ACC112 (cell line): Measurements from ENCODE around the gene LANCL2.
"Not testable (repeated sequence)": the region's sequence is repeated elsewhere in the genome, so short reads cannot be mapped to it uniquely, and the experiment has no call there.

Experiments
- H2AFZ ChIP-seq: fragments of 200-600 bp; sonication (generic); one replicate; pipeline ENCODE4 v1.6.0; 2017; ENCODE audit warnings: antibody characterized with exemption, low read length; ENCODE audit not compliant: unreplicated experiment
- H3K27ac ChIP-seq: fragments of 200-600 bp; sonication (generic); 2 replicates; pipeline ENCODE4 v1.5.1; 2014; ENCODE audit warnings: low read depth, mild to moderate bottlenecking, antibody characterized with exemption, low read length, moderate library complexity
- H3K27me3 ChIP-seq: fragments of 200-600 bp; sonication (generic); 2 replicates; pipeline ENCODE4 v1.6.1; 2014; ENCODE audit warnings: mild to moderate bottlenecking, antibody characterized with exemption, low read length, moderate library complexity, mixed read lengths; ENCODE audit not compliant: insufficient read depth
- H3K36me3 ChIP-seq: fragments of 200-600 bp; sonication (generic); 2 replicates; pipeline ENCODE4 v1.6.1; 2016; ENCODE audit warnings: mild to moderate bottlenecking, antibody characterized with exemption, low read length, moderate library complexity, mixed read lengths; ENCODE audit not compliant: insufficient read depth
- H3K4me1 ChIP-seq: fragments of 200-600 bp; sonication (generic); one replicate; pipeline ENCODE4 v1.6.1; 2016; ENCODE audit warnings: low read length, mixed read lengths; ENCODE audit not compliant: insufficient read depth, unreplicated experiment, control insufficient read depth
- H3K4me3 ChIP-seq: fragments of 200-600 bp; sonication (generic); 2 replicates; pipeline ENCODE4 v1.5.1; 2014; ENCODE audit warnings: mild to moderate bottlenecking, low read depth, low read length
- H3K79me2 ChIP-seq: fragments of 200-600 bp; sonication (generic); one replicate; pipeline ENCODE4 v1.6.0; 2016; ENCODE audit warnings: low read length; ENCODE audit not compliant: control insufficient read depth, unreplicated experiment, insufficient read depth

The LANCL2 gene

DNA sequence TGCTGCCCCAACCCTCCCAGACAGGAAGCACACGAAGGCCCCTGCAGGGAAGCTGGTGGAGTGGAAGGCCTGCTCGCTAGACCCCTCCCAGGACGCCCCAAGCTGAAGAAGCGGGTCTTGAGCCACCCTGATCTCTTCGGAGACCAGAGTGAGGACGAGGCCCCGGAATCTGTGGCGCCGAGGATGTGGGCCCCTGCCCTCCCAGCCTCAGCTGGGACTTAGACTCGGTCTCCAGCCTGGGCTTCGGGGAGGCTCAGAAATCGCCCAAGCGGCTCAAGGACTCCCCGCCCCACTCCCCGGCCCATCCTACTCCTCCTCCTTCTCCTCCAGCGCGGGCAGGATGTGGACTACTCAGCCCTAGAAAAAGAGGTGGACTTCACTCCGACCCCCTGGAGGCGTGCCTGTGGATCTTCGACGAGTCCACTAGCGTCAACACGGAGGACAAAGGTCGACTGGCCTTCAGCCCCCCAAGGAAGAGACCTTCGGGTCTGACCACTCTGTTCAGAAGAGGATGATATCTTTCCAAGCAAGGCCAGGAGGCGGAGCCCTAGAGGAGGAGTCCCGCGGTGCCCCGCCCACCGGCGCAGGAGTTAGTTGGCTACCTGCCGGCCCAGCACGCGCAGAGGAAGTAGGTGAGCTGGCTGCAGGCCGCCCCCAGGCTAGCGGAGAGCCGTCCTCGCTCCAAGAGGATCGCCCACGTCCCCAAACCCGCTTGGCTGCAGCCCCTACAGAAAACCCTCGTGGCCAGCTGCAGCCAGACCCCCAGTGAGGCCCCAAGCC, 21.9 kb upstream of the LANCL2 start:
- H3K4me3 ChIP-seq = no peak overlapping the region
- H3K36me3 ChIP-seq = no peaks in the 10 kb centered on the region
- H2AFZ ChIP-seq = no peak overlapping the region
- H3K4me1 ChIP-seq = no peaks in the 10 kb centered on the region
- H3K27me3 ChIP-seq = no peaks in the 10 kb centered on the region
- no peaks in the 10 kb centered on the region for H3K79me2 ChIP-seq
- no peak overlapping the region for H3K27ac ChIP-seq

DNA sequence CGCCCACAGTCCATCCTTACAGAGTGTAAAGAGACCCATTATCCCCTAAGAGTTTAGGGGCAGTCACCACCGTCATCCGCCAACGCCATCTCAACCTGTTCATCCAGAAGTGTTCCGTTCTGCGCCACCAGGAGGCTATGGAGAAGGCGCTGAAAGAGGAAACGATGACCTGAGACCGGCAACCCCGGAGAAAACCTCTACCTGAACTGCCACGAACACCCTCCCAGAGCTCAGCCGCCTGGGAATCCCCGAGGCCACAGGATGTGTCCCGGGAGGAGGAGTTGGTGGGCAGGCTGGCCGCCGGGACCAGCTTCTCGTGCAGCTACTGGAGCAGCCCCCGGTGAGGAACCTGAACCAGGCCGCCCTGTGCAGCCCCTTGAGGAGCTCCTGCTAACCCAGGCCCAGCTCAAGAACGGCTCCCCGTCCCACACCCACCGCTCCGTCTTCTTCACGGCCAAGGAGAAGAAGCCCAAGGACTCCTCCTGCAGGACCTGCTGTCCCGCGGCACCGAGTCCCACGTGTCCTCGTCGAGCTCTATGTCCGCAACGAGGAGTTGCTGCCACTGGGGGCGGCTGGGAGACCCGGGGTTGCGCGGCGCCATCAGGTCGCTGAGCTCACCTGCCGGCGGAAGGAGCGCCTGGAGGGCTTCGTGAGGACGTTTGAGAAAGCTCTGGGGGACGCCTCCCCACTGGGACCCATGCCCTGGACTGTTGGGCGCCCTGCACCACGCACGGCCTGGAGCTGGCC, 21.1 kb upstream of the LANCL2 start:
- H3K4me3 ChIP-seq = no peak overlapping the region
- peaks cover 8% of the 10 kb centered on the region for H3K4me1 ChIP-seq
- no peaks in the 10 kb centered on the region for H3K79me2 ChIP-seq
- H3K27ac ChIP-seq = no peak overlapping the region
- no peaks in the 10 kb centered on the region for H3K27me3 ChIP-seq
- H2AFZ ChIP-seq = no peak overlapping the region
- no peaks in the 10 kb centered on the region for H3K36me3 ChIP-seq

DNA sequence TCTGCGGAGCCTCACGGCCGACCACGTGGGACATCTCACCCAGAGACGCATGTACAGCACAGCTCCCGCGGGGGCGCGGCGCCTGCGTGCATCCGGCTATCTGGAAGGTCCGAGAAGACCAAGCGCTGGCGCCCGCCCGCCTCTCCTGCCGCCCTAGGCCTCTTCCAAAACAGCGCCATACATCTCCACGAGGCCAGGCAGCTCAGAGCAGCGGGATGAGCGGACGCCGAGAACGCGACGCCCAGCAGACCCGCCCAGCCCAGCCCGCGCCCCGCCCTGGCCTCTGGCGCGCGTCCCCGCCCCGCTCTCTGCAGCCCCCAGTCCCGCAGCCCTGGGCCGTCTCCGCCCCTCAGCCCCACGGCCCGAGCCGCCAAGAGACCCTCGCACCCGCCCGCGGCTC, 20.3 kb upstream of the LANCL2 start:
- H3K36me3 ChIP-seq = no peaks in the 10 kb centered on the region
- no peak overlapping the region for H3K27ac ChIP-seq
- no peak overlapping the region for H2AFZ ChIP-seq
- H3K4me1 ChIP-seq = peaks cover 9% of the 10 kb centered on the region
- no peaks in the 10 kb centered on the region for H3K79me2 ChIP-seq
- no peak overlapping the region for H3K4me3 ChIP-seq
- H3K27me3 ChIP-seq = no peaks in the 10 kb centered on the region

DNA sequence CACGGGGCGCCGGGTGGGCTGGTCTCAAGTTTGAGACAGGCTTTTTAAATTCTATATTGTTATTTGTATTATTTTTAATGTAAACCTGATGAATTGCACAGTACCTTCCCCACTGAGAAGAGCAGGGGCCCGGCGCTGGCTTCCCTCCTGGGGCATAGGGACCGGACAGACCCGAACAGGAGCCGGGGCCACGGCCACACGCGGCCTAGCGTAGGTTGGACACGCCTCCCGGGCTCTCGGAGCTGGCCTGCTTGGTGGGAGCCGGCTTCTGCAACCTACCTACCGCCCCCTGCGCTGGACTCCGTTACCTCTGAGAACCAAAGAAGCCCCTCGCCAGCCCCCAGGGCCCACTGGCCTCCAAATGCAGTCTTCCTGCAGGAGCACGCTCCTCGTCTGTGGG, 19.8 kb upstream of the LANCL2 start:
- no peaks in the 10 kb centered on the region for H3K36me3 ChIP-seq
- peaks cover 9% of the 10 kb centered on the region for H3K4me1 ChIP-seq
- no peaks in the 10 kb centered on the region for H3K27me3 ChIP-seq
- H2AFZ ChIP-seq = no peak overlapping the region
- no peak overlapping the region for H3K4me3 ChIP-seq
- no peak overlapping the region for H3K27ac ChIP-seq
- H3K79me2 ChIP-seq = no peaks in the 10 kb centered on the region

- Histone ChIP-seq H2AFZ (peak overlapping the region; percentile 36), H3K79me2 (no peaks in the 10 kb centered on the region), H3K27me3 (no peaks in the 10 kb centered on the region), H3K27ac (peak overlapping the region; percentile 23; the same call in 1 of the 2 replicates), H3K4me3 (no peak overlapping the region; the same call in 1 of the 2 replicates), H3K4me1 (peaks cover 9% of the 10 kb centered on the region), H3K36me3 (no peaks in the 10 kb centered on the region)
These were observed 16.6 kb upstream of the LANCL2 start for GRCh38 chr7:55348502-55348901.

DNA sequence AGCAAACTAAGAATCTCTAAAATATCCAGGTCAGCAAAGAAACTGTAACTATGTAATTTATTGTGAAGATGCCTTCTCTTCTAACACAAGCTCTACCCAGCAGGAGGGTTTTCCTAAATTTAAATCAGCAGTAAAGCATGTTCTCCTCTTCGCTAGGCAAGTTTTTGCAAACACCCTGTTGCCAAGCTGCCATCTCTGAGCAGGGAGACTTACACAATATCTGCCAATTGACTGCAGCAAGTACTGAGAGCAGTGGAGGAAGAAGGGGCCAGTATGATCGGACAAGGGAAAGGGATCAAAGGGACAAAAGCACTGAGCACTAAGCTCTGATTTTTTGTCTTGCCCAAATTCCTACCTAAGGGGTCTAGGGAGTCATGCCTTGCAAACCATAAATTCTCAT, 16.0 kb upstream of the LANCL2 start:
- H3K36me3 ChIP-seq = no peaks in the 10 kb centered on the region

DNA sequence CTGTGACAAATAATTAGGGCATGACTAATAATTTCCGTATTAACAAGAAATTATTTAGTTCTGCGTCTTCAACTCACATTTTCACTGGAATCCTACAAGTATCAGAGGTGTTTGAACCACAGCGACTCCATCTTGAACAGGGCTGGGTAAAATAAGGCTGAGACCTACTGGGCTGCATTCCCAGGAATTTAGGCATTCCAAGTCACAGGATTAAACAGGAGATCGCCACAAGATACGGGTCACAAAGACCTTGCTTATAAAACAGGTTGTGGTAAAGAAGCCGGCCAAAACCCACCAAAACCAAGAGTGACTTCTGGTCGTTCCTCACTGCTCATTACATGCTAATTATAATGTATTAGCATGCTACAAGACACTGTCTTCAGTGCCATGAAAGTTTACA, 14.9 kb upstream of the LANCL2 start:
- Histone ChIP-seq H2AFZ (no peak overlapping the region), H3K79me2 (no peaks in the 10 kb centered on the region), H3K27ac (no peak overlapping the region), H3K36me3 (no peaks in the 10 kb centered on the region), H3K4me1 (peaks cover 9% of the 10 kb centered on the region), H3K27me3 (no peaks in the 10 kb centered on the region), H3K4me3 (no peak overlapping the region)

More for the DNA sequence above, 16.0 kb upstream of the LANCL2 start:
- Histone ChIP-seq H3K4me3 (no peak overlapping the region), H3K79me2 (no peaks in the 10 kb centered on the region), H3K27ac (no peak overlapping the region), H2AFZ (no peak overlapping the region), H3K27me3 (no peaks in the 10 kb centered on the region), H3K4me1 (peaks cover 9% of the 10 kb centered on the region)

- no peaks in the 10 kb centered on the region for H3K79me2 ChIP-seq
- no peaks in the 10 kb centered on the region for H3K27me3 ChIP-seq
- peaks cover 9% of the 10 kb centered on the region for H3K4me1 ChIP-seq
- no peak overlapping the region for H2AFZ ChIP-seq
- H3K36me3 ChIP-seq = no peaks in the 10 kb centered on the region
- no peak overlapping the region for H3K27ac ChIP-seq
- no peak overlapping the region for H3K4me3 ChIP-seq
These were observed 13.9 kb upstream of the LANCL2 start for GRCh38 chr7:55351263-55351662.

DNA sequence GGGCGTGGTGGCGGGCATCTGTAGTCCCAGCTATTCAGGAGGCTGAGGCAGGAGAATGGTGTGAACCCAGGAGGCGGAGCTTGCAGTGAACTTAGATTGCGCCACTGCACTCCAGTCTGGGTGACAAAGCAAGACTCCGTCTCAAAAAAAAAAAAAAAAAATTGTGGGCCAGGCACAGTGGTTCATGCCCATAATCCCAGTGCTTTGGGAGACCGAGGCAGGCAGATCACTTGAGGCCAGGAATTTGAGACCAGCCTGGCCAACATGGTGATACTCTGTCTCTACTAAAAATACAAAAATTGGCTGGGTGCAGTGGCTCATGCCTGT, 12.2 kb upstream of the LANCL2 start:
- not testable (repeated sequence) for H3K36me3 ChIP-seq, H3K4me3 ChIP-seq, H3K79me2 ChIP-seq, H3K27me3 ChIP-seq, H3K4me1 ChIP-seq, H2AFZ ChIP-seq, H3K27ac ChIP-seq

GRCh38 chr7:55360486-55360885, 4.7 kb upstream of the LANCL2 start:
- Histone ChIP-seq H3K79me2 (no peaks in the 10 kb centered on the region), H2AFZ (no peak overlapping the region), H3K27ac (no peak overlapping the region), H3K36me3 (no peaks in the 10 kb centered on the region), H3K27me3 (peaks cover 5% of the 10 kb centered on the region), H3K4me1 (peaks cover 6% of the 10 kb centered on the region), H3K4me3 (no peak overlapping the region)

- Histone ChIP-seq H2AFZ (no peak overlapping the region), H3K4me1 (peaks cover 6% of the 10 kb centered on the region), H3K27ac (no peak overlapping the region), H3K4me3 (no peak overlapping the region), H3K36me3 (no peaks in the 10 kb centered on the region), H3K79me2 (peaks cover 3% of the 10 kb centered on the region), H3K27me3 (peaks cover 5% of the 10 kb centered on the region)
These were observed 3.6 kb upstream of the LANCL2 start for GRCh38 chr7:55361560-55361959.
